Embryonic facial prominence (tissue), 1 donor: Measurements from ENCODE around the gene PRTN3.
"Not testable (repeated sequence)": the region's sequence is repeated elsewhere in the genome, so short reads cannot be mapped to it uniquely, and the experiment has no call there.

ENCODE experiments used
- DNase-seq: peaks from one replicate; pipeline ENCODE4 v3.0.0-alpha.2; 2016; ENCODE audit errors: extremely low spot score

The PRTN3 gene

GRCh38 chr19:815775-816499 lies 24.9 kb upstream of the PRTN3 start:
- DNase-seq: no peak

DNA sequence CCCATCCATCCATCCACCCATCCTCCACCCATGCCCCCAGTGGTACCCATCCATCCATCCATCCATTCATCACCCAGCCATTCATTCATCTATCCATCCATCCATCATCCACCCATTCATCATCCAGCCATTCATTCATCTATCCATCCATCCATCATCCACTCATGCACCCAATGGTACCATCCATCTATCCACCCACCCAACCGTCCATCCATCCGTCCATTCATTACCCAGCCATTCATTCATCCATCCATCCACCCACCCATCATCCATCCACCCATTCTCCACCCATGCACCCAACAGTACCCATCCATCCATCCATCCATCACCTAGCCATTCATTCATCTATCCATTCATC lies 24.3 kb upstream of the PRTN3 start:
- DNase-seq: no peak

DNA sequence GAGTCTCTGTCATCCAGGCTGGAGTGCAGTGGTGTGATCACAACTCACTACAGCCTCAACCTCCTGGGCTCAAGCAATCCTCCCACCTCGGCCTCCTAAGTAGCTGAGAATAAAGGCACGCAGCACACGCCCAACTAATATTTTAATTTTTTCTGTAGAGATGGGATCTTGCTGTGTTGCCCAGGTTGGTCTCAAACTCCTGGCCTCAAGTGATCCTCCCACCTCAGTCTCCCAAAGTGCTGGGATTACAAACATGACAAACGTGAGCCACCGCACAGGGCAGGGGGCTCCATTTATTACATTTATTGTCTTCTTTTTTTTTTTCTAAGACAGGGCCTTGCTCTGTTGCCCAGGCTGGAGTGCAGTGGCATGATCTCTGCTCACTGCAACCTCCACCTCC lies 20.6 kb upstream of the PRTN3 start:
- DNase-seq: not testable (repeated sequence)

- DNase-seq: no peak
These were observed 19.5 kb upstream of the PRTN3 start for GRCh38 chr19:821231-821824.

- DNase-seq: no peak
These were observed 18.8 kb upstream of the PRTN3 start, which contains the start of gene PLPPR3 for GRCh38 chr19:821825-822503. PLPPR3 (minus strand) TSS chr19:821955; CDS start chr19:821559, 396 bp downstream.

DNA sequence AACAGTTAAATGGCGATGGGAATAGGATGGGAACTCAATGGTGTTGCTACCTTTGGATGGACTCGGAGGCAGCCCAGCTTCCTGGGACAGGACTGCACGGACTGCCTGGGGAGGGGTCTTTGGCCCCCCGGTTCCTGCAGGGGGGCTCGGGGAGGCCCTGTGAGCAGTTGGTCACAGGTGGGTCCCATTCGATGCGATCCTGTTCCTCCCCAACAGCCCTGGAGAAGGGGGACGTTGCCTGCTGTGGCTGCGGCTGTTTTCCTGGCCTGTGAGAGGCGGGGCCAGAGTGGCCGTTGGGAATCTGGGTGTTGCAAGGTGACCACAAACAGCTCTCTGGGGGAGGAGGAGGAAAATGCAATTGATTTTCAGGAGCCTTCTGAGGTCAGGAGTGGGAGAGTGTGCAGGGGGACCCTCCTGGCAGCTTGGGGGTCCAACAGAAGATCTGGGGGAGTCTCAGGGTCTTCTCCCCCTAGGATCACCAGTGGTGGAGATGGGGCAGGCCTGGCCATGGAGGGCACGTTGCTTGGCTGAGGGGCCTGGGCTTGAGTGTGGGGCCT lies 17.2 kb upstream of the PRTN3 start:
- no peak for DNase-seq

- DNase-seq: no peak
These were observed 15.9 kb upstream of the PRTN3 start for GRCh38 chr19:824885-825284.

- DNase-seq: no peak
These were observed 14.7 kb upstream of the PRTN3 start for GRCh38 chr19:825897-826644.

DNA sequence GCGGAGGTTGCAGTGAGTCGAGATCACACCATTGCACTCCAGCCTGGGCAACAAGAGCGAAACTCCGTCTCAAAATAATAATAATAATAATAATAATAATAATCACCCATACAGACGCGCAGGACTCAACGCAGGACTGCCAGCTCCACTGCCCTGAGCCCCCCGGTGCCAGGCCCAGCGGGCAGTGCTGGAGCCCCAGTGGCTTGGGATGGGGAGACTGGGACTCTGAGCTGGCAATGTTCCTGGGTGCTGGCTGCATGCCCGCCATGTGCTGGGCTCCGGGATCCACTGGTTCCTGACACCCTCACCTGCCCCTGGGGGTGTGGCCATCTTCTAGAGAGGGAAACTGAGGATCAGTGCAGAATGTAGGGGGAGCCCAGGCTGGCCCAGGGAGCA lies 13.5 kb upstream of the PRTN3 start:
- DNase-seq: no peak

GRCh38 chr19:827710-828321 lies 13.0 kb upstream of the PRTN3 start, which contains the start of gene AZU1:
AZU1 (plus strand) TSS chr19:827837; CDS start chr19:827847, 10 bp downstream.
- no peak for DNase-seq

DNA sequence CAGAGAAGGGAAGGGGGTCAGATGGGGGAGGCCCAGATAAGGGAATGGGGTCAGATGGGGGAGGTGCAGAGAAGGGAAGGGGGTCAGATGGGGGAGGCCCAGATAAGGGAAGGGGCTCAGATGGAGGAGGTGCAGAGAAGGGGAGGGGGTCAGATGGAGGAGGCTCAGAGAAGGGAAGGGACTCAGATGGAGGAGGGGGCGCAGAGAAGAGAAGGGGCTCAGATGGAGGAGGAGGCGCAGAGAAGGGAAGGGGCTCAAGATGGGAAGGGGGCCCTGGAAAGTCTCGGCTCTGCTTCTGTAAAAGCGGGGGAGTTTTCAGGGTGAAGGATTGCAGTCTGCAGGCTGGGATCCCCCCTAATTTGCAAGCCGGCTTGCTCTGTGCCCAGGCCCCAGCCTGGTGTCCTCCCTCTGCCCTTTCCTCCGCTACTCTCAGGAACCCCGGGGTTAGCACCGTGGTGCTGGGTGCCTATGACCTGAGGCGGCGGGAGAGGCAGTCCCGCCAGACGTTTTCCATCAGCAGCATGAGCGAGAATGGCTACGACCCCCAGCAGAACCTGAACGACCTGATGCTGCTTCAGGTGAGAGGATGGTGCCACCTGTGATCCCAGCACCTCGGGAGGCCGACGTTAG lies 11.6 kb upstream of the PRTN3 start:
- DNase-seq: no peak

DNA sequence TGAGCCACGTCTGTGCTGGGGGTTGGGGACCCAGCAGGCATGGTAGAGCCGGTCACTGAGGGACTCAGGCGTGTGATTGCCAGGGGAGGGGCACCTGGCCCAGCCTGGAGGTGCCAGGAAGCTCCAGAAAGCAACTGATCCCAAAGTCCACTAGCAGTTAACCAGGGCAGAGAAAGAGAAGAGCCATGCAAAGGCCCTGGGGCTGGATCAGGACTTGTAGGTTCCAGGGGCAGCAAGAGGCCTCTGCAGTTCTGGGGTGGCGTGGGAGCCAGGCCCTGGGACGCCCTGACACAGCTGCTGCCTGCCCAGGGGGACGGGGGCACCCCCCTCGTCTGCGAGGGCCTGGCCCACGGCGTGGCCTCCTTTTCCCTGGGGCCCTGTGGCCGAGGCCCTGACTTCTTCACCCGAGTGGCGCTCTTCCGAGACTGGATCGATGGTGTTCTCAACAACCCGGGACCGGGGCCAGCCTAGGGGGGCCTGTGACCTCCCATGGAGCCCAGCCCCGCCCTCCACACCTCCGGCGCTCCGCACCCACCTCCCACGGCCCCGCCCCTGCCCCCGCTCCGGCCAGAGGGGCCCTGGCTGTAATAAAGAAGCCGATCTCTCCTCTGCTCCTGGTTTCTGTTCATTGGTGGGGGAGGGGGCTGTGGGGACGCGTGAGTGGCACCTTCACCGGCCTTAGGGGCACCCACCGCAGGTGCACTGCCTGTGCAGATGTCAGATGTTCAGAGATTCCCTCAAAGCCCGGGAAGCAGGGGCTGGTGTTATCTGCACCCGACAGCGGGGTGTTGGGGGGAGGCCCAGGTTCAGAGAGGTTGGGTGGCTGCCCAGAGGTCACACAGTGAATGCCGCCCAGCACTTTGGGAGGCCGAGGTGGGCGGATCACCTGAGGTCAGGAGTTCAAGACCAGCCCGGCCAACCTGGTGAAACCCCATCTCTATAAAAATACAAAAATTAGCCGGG lies 9.1 kb upstream of the PRTN3 start:
- no peak for DNase-seq

GRCh38 chr19:834216-834615 lies 6.6 kb upstream of the PRTN3 start:
- DNase-seq: no peak

DNA sequence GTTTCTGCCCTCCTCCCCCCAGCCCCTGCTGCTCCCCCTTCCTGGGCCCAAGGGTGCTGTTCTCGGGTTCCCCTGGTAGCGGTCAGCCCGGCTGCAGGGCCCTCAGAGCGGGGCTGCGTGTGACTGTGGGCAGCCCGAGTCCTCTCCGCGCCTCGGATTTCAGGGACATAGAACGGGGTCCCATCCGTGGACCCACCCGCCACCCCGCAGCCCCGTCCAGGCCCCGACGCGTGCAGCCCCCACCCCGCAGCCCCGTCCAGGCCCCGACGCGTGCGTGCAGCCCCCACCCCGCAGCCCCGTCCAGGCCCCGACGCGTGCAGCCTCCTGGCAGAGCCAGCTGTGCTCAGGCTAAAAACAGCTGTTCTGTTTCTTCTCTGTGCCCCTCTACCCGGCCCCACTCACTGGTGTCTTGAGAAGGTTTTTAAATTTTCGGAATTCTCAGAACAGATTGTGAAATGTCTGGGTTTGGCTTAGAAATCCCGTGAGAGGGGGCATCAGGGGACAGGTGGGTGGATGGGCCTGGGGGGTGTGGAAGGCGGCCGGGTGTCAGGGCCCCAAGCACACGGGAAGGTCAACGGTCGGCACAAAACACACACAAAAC lies 5.5 kb upstream of the PRTN3 start:
- no peak for DNase-seq

DNA sequence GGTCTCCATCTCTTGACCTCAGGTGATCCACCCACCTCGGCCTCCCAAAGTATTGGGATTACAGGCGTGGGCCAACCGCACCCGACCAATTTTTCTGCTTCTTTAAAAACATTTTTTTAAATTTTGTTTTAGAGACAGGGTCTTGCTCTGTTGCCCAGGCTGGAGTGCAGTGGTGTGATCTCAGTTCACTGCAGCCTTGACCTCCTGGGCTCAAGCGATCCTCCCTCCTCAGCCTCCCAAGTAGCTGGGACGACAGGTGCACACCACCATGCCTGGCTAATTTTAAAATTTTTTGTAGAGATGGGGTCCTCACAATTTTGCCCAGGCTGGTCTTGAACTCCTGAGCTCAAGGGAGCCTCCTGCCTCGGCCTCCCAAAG lies 2.0 kb downstream of the PRTN3 start:
- DNase-seq: not testable (repeated sequence)

DNA sequence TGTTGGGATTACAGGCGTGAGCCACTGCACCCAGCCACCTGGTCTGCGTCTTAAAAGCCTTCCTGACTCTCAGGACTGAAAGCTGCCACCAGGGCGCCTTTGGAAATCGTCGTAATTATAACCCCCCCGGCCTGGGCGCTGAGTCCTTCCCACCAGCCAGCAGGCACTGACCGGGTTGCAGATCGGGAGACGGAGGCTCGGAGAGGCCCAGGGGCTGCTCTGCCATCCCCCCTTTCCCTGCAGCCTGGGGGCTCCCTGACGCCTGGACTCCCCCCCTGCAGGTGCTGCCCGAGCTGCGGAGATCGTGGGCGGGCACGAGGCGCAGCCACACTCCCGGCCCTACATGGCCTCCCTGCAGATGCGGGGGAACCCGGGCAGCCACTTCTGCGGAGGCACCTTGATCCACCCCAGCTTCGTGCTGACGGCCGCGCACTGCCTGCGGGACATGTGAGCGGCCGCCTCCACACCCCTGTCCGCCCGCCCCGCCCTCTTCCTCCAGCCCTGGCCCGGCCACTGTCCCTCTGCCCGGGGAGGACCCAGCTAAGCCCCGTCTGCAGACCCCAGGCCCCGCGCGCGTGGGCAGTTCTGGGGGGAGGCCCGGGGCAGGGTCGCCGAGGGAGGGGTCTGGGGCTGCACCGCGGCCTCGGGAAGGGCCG lies 2.5 kb downstream of the PRTN3 start:
- DNase-seq: no peak

DNA sequence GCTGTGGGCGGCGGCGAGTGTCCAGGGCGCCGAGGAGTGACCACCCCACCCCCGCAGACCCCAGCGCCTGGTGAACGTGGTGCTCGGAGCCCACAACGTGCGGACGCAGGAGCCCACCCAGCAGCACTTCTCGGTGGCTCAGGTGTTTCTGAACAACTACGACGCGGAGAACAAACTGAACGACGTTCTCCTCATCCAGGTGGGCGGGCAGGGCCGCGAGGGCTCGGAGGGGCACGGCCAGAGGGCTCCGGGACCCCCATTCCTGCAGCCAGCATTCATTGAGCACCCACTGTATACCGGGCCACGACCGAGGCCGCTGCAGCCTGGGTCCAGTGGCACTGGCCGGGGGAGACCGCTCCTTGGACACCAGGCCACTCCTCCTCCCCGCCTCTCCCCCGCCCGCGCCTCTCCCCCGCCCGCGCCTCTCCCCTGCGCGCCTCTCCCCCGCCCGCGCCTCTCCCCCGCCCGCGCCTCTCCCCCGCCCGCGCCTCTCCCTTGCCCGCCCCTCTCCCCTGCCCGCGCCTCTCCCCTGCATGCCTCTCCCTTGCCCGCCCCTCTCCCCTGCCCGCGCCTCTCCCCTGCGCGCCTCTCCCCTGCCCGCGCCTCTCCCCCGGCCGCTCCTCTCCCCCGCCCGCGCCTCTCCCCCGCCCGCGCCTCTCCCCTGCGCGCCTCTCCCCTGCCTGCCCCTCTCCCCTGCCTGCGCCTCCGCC lies 3.2 kb downstream of the PRTN3 start:
- no peak for DNase-seq

DNA sequence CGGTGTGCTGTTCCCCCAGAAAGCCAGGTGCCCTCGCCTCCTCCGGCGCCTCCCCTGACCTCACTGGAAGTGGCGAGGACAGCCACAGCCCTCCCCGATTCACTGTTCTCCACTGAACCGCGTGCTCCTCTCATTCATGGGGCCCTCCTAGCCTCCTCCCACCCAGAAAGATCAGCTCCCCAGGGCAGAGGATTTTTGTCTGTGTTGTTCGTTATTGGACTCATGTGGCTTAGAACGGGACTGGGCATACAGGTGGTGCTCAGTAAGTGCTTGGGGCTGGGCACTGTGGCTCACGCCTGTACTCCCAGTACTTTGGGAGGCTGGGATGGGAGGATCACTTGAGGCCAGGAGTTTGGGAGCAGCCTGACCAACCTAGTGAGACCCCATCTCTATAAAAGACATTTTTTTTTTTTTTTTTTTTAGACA lies 3.8 kb downstream of the PRTN3 start:
- DNase-seq: no peak
